Neural progenitor cell (in vitro differentiated cells): ENCODE measurements around the gene WDR1.

Experiments used
- CTCF ChIP-seq: fragments of 200-600 bp; sonication (generic); IDR thresholded peaks from 2 replicates; pipeline ENCODE4 v1.5.1; 2017; ENCODE audit warnings: antibody characterized with exemption, mild to moderate bottlenecking
- EZH2 ChIP-seq: fragments of 200-600 bp; sonication (generic); IDR thresholded peaks from 2 replicates; pipeline ENCODE4 v1.6.1; 2017; ENCODE audit warnings: antibody characterized with exemption, mild to moderate bottlenecking, moderate library complexity
- EZH2phosphoT487 ChIP-seq: fragments of 200-600 bp; sonication (generic); IDR thresholded peaks from 2 replicates; pipeline ENCODE4 v1.6.1; 2017; ENCODE audit warnings: antibody characterized with exemption

- TF ChIP-seq CTCF, result no peak
- TF ChIP-seq EZH2, result no peak
- TF ChIP-seq EZH2phosphoT487, result no peak
These were observed 23.9 kb downstream of the WDR1 start for GRCh38 chr4:10092481-10093270.
